ENCODE measurements around the gene WDR3.

GRCh38 chr1:117932576-117932975 lies 3.0 kb downstream of the WDR3 start:
- TF ChIP-seq CTCF (IDR thresholded peaks at IDR 0.05 in 4 of 5, conservative IDR thresholded peaks at IDR 0.05 in 1 of 5) (no peak), POLR2A (IDR thresholded peaks at IDR 0.05) (no peak)

Data from gastrocnemius medialis (tissue), 4 donors.